Endothelial cell (in vitro differentiated cells): ENCODE data around the gene NUP62. TPM values are rescaled to one million over a fixed set of nuclear protein-coding genes. Genes with fewer than 3 reads are reported as not detected.

ENCODE experiments used
- DNase-seq: peaks from one replicate; pipeline ENCODE4 v3.0.0; 2021; ENCODE audit warnings: low spot score
- H3K27ac Mint-ChIP-seq: one replicate; pipeline ENCODE4 v1.8.0; 2021; ENCODE audit warnings: mixed read lengths, inconsistent platforms; ENCODE audit not compliant: unreplicated experiment
- H3K27me3 Mint-ChIP-seq: one replicate; pipeline ENCODE4 v1.8.0; 2021; ENCODE audit warnings: mild to moderate bottlenecking, moderate library complexity, mixed read lengths, inconsistent platforms; ENCODE audit not compliant: unreplicated experiment
- H3K36me3 Mint-ChIP-seq: one replicate; pipeline ENCODE4 v1.8.0; 2021; ENCODE audit warnings: mild to moderate bottlenecking, low read depth, mixed read lengths, inconsistent platforms; ENCODE audit not compliant: unreplicated experiment
- H3K4me1 Mint-ChIP-seq: one replicate; pipeline ENCODE4 v1.8.0; 2021; ENCODE audit warnings: mild to moderate bottlenecking, mixed read lengths, inconsistent platforms; ENCODE audit not compliant: unreplicated experiment
- H3K4me3 Mint-ChIP-seq: one replicate; pipeline ENCODE4 v1.8.0; 2021; ENCODE audit warnings: mild to moderate bottlenecking, mixed read lengths, inconsistent platforms; ENCODE audit not compliant: unreplicated experiment
- H3K9me3 Mint-ChIP-seq: one replicate; pipeline ENCODE4 v1.8.0; 2021; ENCODE audit warnings: mixed read lengths, inconsistent platforms; ENCODE audit not compliant: unreplicated experiment
- total RNA-seq: library from RNA; stranded (reverse); fragmentation: NEBNext Ultra II Directional; extraction: Animal tissue kit (Norgen Biotek cat#: 25700); gene quantifications from one replicate; pipeline ENCODE4 v1.2.1, GENCODE V29; 2021; ENCODE audit not compliant: unreplicated experiment
- TF ChIP-seq, protein P1 (sequence below): fragments of 200-600 bp; sonication (generic); IDR thresholded peaks from one replicate; pipeline ENCODE4 v1.5.0; 2021; ENCODE audit warnings: antibody characterized with exemption; ENCODE audit not compliant: unreplicated experiment

The NUP62 gene
- total RNA-seq, 1 donor from 2014 or later: 60.9 TPM

DNA sequence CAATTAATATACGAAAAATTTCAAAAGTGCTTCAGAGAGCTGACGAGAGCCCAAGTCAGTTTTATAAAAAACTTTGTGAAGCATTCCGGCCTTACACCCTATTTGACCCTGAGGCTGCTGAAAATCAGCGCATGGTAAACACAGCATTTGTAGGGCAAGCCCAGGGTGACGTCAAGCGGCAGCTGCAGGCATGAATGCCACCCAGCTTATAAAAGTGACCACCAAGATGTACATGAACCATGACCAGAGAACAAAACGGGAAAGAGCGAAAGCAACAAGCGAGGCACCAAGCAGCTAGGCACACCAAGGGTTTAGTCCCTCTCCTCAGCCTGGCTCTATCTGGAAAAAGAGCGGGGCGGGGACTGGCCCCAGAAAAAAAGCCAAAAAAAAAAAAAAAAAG, 25.6 kb upstream of the NUP62 start:
- TF ChIP-seq, protein P1, sequence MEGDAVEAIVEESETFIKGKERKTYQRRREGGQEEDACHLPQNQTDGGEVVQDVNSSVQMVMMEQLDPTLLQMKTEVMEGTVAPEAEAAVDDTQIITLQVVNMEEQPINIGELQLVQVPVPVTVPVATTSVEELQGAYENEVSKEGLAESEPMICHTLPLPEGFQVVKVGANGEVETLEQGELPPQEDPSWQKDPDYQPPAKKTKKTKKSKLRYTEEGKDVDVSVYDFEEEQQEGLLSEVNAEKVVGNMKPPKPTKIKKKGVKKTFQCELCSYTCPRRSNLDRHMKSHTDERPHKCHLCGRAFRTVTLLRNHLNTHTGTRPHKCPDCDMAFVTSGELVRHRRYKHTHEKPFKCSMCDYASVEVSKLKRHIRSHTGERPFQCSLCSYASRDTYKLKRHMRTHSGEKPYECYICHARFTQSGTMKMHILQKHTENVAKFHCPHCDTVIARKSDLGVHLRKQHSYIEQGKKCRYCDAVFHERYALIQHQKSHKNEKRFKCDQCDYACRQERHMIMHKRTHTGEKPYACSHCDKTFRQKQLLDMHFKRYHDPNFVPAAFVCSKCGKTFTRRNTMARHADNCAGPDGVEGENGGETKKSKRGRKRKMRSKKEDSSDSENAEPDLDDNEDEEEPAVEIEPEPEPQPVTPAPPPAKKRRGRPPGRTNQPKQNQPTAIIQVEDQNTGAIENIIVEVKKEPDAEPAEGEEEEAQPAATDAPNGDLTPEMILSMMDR: no peak
- Mint-ChIP-seq H3K27me3 (peaks cover 7% of the 10 kb centered on the region), H3K36me3 (no peaks in the 10 kb centered on the region), H3K4me1 (peaks cover 16% of the 10 kb centered on the region), H3K4me3 (no peak overlapping the region), H3K9me3 (no peaks in the 10 kb centered on the region), H3K27ac (no peak overlapping the region)
- no peak for DNase-seq

DNA sequence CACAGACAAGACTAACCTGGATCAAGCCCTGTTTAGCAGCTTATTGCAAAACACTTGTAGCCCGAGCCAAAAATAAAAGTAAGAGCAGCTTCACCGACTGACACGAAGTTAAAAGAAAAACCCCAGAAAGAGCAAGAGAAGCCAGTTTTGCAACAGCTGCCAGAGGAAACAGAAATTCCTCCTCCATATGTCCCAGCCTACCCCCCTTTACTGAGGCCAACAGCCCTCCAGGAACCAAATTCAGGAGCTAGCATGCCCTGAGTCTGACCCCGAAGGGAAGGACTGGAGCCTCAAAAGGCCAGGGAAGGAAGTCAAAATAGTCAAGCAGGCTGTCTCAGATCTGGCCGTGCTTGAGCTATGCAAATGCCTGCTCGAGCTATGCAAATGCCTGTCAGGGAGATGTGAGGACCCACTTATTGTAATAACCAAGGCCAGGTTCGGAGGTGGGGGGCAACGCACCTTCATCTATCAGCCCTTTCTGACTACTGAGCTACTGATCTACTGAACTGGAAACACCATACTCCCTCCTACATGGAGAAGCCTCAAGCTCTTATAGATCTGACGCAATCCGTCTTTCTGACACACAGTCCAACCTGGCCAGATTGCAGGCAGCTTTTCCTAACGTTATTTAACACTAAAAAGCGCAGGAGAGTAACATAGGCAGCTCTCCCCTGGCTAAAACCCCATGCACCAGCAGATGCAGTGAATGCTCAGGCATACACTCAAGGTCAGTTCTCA, 25.0 kb upstream of the NUP62 start:
- peaks cover 7% of the 10 kb centered on the region for H3K27me3 Mint-ChIP-seq
- no peak overlapping the region for H3K4me3 Mint-ChIP-seq
- peaks cover 16% of the 10 kb centered on the region for H3K4me1 Mint-ChIP-seq
- no peak for DNase-seq
- H3K36me3 Mint-ChIP-seq: no peaks in the 10 kb centered on the region
- H3K9me3 Mint-ChIP-seq: no peaks in the 10 kb centered on the region
- no peak overlapping the region for H3K27ac Mint-ChIP-seq
- TF ChIP-seq, protein P1: no peak

DNA sequence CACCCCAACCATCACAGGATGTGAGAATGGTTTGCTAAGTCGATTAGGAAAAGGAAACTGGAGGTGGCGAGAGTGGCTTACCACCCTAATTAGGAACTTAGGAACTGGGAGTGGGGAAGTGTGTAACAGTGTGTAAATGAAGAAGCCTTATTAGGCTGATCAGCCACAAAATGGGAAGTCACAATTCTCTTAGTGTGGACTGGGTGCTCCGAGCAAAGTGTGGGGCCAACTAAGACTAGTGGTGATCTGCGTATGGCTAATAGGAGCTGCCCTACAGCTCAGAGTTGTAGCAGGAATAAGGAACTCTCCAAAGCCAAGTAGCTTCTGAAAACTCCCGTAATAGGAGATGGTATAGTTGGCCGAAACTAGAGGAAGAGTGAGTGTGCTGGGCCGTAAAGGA, 24.1 kb upstream of the NUP62 start:
- Mint-ChIP-seq H3K27ac (no peak overlapping the region), H3K4me3 (no peak overlapping the region), H3K4me1 (peaks cover 16% of the 10 kb centered on the region), H3K9me3 (no peaks in the 10 kb centered on the region), H3K27me3 (peaks cover 7% of the 10 kb centered on the region), H3K36me3 (no peaks in the 10 kb centered on the region)
- TF ChIP-seq, protein P1: no peak
- DNase-seq: no peak

DNA sequence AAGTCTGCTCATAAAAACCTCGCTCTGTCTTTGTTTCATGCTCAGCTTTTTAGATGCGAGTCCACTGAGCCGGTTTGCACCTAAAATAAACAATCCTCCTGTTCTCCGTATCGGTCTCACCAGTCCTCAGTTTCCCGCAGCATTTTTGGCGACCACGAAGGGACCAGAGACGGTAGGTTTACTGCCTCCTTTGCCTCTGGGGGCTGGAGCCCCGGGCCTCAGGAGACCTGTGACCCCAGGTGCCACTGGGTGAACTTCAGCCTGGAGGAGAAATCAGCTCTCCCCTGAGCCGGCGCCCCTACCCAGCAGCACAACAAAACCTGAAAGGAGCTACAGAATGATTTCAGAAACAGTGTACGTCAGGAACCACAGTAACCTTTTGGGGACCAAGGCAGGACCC, 23.6 kb upstream of the NUP62 start:
- H3K4me3 Mint-ChIP-seq: no peak overlapping the region
- no peaks in the 10 kb centered on the region for H3K36me3 Mint-ChIP-seq
- no peak overlapping the region for H3K27ac Mint-ChIP-seq
- no peak for DNase-seq
- no peaks in the 10 kb centered on the region for H3K9me3 Mint-ChIP-seq
- TF ChIP-seq, protein P1: no peak
- H3K4me1 Mint-ChIP-seq: peaks cover 16% of the 10 kb centered on the region
- H3K27me3 Mint-ChIP-seq: peaks cover 5% of the 10 kb centered on the region

DNA sequence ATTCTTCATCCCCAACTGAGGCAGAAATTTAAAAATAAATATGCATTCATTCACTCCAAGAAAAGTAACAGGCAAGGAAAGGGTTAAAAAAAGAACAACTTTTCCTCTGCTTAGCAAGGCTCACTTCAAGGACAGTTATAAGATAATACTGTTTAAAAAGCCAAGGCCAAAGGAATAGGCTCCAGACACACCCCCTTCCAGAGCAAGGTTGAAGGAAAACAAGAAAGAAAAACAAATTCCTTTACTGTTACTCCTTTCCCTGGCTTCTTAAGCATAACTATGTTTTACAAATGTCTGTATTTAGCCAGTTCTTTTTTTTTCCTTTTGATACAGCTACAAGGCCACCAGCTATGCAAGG, 23.2 kb upstream of the NUP62 start:
- H3K9me3 Mint-ChIP-seq: no peaks in the 10 kb centered on the region
- peaks cover 5% of the 10 kb centered on the region for H3K27me3 Mint-ChIP-seq
- no peak overlapping the region for H3K27ac Mint-ChIP-seq
- H3K4me1 Mint-ChIP-seq: peaks cover 16% of the 10 kb centered on the region
- TF ChIP-seq, protein P1: no peak
- H3K4me3 Mint-ChIP-seq: no peak overlapping the region
- no peaks in the 10 kb centered on the region for H3K36me3 Mint-ChIP-seq
- no peak for DNase-seq
